LNCaP clone FGC (cell line): Measurements from ENCODE around the gene TMEM140.

Source experiments
- DNase-seq: peaks from one replicate; pipeline ENCODE4 v3.0.0-alpha.2; 2011; ENCODE audit warnings: low read depth
- H3K4me3 ChIP-seq: 2 replicates; pipeline ENCODE4 v1.5.1; 2011; ENCODE audit warnings: mild to moderate bottlenecking, low read depth, low read length, control low read depth
- TF ChIP-seq, protein P1 (sequence below): IDR thresholded peaks from 2 replicates; pipeline ENCODE4 v1.5.1; 2012; ENCODE audit warnings: mild to moderate bottlenecking; ENCODE audit not compliant: control insufficient read depth, insufficient read depth; ENCODE audit errors: extremely low read depth

TMEM140 gene

DNA sequence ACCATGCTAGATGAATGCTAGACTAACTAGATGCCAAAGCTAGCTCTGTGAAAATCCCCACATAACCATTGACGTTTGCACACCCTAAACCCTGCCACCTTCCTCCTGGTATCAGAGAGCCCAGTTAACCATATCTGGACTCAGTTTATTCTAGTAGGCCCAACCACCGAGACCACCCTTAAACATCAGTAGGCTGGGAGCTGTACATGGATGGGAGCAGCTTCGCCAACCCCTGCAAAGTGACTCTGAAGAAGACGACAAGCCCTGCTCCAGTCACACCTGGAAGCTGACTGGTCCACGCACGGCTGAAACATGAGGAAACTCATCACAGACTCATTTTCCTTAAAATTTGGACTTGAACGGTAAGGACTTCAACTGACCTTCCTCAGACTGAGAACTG is 27.1 kb downstream of the TMEM140 start:
- no peak overlapping the region for H3K4me3 ChIP-seq
- TF ChIP-seq, protein P1, sequence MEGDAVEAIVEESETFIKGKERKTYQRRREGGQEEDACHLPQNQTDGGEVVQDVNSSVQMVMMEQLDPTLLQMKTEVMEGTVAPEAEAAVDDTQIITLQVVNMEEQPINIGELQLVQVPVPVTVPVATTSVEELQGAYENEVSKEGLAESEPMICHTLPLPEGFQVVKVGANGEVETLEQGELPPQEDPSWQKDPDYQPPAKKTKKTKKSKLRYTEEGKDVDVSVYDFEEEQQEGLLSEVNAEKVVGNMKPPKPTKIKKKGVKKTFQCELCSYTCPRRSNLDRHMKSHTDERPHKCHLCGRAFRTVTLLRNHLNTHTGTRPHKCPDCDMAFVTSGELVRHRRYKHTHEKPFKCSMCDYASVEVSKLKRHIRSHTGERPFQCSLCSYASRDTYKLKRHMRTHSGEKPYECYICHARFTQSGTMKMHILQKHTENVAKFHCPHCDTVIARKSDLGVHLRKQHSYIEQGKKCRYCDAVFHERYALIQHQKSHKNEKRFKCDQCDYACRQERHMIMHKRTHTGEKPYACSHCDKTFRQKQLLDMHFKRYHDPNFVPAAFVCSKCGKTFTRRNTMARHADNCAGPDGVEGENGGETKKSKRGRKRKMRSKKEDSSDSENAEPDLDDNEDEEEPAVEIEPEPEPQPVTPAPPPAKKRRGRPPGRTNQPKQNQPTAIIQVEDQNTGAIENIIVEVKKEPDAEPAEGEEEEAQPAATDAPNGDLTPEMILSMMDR: no peak
- no peak for DNase-seq

- no peak for DNase-seq
- TF ChIP-seq, protein P1: no peak
These were observed 28.1 kb downstream of the TMEM140 start for GRCh38 chr7:135175931-135176330.

DNA sequence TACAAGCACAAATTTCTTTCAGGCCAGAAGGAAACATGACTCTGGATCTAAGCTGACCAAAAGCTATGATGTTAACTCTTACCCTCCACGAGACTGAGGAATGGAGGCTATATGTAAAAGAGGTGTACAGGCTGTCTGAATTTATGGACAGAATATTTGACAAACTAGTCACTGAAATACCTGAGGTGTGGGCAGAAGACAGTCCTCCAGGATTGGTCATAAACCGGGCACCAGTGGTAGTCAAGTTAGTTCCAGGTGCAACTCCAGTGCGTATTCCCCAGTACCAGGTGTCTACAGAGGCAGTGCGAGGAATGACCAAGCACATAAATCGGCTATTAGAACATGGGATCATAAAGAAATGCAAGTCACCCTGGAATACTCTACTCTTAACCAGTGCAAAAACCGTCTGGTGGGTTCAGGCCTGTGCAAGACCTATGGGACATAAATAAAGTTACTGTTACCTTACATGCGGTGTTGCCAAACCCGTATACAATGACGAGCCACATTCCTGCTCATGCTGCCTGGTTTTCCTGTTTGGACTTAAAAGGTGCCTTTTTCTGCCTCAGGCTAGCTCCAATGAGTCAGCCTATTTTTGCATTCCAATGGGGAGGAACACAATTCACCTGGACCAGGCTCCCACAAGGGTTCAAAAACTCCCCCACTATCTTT is 29.3 kb downstream of the TMEM140 start:
- TF ChIP-seq, protein P1: no peak
- DNase-seq: no peak
- no peak overlapping the region for H3K4me3 ChIP-seq

More at GRCh38 chr7:135175931-135176330, 28.1 kb downstream of the TMEM140 start:
- H3K4me3 ChIP-seq: no peak overlapping the region

DNA sequence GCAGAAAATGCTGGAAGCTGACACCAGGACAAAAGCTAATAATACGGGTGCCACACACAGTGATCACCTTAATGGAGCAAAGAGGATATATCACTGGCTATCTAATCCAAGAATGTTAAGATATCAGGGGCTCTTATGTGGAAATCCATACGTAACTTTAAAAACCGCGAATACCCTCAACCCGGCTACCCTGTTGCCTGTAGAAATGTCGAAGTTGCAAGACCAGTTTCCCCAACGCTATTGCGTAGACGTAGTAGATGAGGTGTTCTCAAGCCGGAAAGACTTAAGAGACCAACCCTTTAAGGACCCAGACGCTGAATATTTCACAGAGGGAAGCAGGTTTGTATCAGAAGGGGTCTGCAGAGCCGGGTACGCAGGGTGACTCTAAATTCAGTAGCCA is 30.5 kb downstream of the TMEM140 start:
- no peak for DNase-seq
- TF ChIP-seq, protein P1: no peak
- H3K4me3 ChIP-seq: no peak overlapping the region

DNA sequence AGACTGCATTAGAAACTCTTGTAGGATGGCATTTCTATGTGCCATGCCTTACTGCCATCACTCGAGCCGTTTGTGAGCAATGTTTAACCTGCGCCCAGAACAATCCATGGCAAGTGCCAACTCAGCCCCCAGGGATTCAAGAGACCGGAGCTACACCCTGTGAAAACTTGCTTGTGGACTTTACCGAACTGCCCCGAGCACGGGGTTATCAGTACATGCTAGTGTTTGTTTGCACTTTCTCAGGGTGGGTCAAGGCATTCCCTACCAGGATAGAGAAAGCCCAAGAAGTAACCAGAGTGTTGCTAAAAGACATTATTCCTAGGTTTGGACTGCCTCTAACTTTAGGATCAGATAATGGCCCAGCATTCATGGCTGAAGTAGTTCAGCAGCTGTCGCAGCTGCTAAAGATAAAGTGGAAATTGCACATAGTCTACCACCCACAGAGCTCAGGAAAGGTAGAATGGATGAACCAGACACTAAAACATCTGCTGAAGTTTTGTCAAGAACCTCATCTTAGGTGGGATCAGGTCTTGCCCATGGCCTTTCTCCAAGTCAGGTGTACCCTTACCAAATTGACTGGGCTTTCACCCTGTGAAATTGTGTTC is 31.6 kb downstream of the TMEM140 start:
- no peak overlapping the region for H3K4me3 ChIP-seq
- TF ChIP-seq, protein P1: no peak
- DNase-seq: no peak

GRCh38 chr7:135180122-135180521 is 32.2 kb downstream of the TMEM140 start:
- no peak overlapping the region for H3K4me3 ChIP-seq
- no peak for DNase-seq

More at GRCh38 chr7:135180122-135180521, 32.2 kb downstream of the TMEM140 start:
- TF ChIP-seq, protein P1: no peak
